NCI-H2227 (cell line): ENCODE data around the gene MAPRE3.
A peak's percentile ranks its signal among the peaks of the same experiment; 100 is the strongest.
"Not testable (repeated sequence)": the region's sequence is repeated elsewhere in the genome, so short reads cannot be mapped to it uniquely, and the experiment has no call there.

ENCODE experiments used
- DNase-seq: peaks from one replicate; lab custom pipeline; 2025; ENCODE audit not compliant: unreplicated experiment; lab: John Stamatoyannopoulos, UW

The MAPRE3 gene

GRCh38 chr2:26970244-26970927 lies at the start of gene MAPRE3:
TSS of gene MAPRE3 (plus strand) at chr2:26970637. CDS start at chr2:27022219, 51,582 bp downstream.
- peak; percentile 99 for DNase-seq

- no peak for DNase-seq
Measured at GRCh38 chr2:26921323-26921722, 49.1 kb upstream of the MAPRE3 start.

- peak; percentile 84 for DNase-seq
Measured at GRCh38 chr2:26922405-26923188, 47.8 kb upstream of the MAPRE3 start.

GRCh38 chr2:26923189-26923466 lies 47.3 kb upstream of the MAPRE3 start:
- not testable (repeated sequence) for DNase-seq

- DNase-seq = no peak
Measured at GRCh38 chr2:26924731-26925099, 45.7 kb upstream of the MAPRE3 start.

- DNase-seq = no peak
Measured at GRCh38 chr2:26925100-26925791, 45.2 kb upstream of the MAPRE3 start.

GRCh38 chr2:26927221-26927620 lies 43.2 kb upstream of the MAPRE3 start:
- DNase-seq = no peak

- DNase-seq = no peak
Measured at GRCh38 chr2:26932974-26933373, 37.5 kb upstream of the MAPRE3 start.

GRCh38 chr2:26933431-26934334 lies 36.8 kb upstream of the MAPRE3 start:
- DNase-seq = no peak

GRCh38 chr2:26934335-26934724 lies 36.1 kb upstream of the MAPRE3 start:
- DNase-seq = no peak

- no peak for DNase-seq
Measured at GRCh38 chr2:26934985-26935384, 35.5 kb upstream of the MAPRE3 start.

- peak; percentile 34 for DNase-seq
Measured at GRCh38 chr2:26936855-26937254, 33.6 kb upstream of the MAPRE3 start.

- DNase-seq = no peak
Measured at GRCh38 chr2:26938399-26939118, 31.9 kb upstream of the MAPRE3 start.

GRCh38 chr2:26940001-26940400 lies 30.4 kb upstream of the MAPRE3 start:
- no peak for DNase-seq

GRCh38 chr2:26941486-26941885 lies 29.0 kb upstream of the MAPRE3 start:
- no peak for DNase-seq

GRCh38 chr2:26942543-26943295 lies 27.7 kb upstream of the MAPRE3 start:
- peak; percentile 64 for DNase-seq

GRCh38 chr2:26945991-26946750 lies 24.3 kb upstream of the MAPRE3 start:
- no peak for DNase-seq

- no peak for DNase-seq
Measured at GRCh38 chr2:26946841-26947784, 23.3 kb upstream of the MAPRE3 start.
